SK-N-SH treated with all-trans-retinoic acid at 6 μM for 48 hours (cell line): ENCODE data around the gene DDOST.

ENCODE experiments used
- ATAC-seq: fragments of 200-7000 bp; cut with Tn5 transposase; 3 replicates; pipeline ENCODE4 v1.9.1; 2020; ENCODE audit warnings: mild to moderate bottlenecking, moderate library complexity
- ARNTL ChIP-seq: fragments of 450-650 bp; formaldehyde crosslinking; IDR thresholded peaks from 2 replicates; pipeline ENCODE4 v1.5.0; 2020; ENCODE audit warnings: low read depth, mild to moderate bottlenecking, moderate library complexity, borderline replicate concordance
- BACH2 ChIP-seq: fragments of 250-450 bp; sonication (Bioruptor Pico); IDR thresholded peaks from 2 replicates; pipeline ENCODE4 v1.9.0; 2021; ENCODE audit warnings: mild to moderate bottlenecking, borderline replicate concordance
- CREB5 ChIP-seq: fragments of 250-450 bp; sonication (Bioruptor Pico); IDR thresholded peaks from 2 replicates; pipeline ENCODE4 v1.5.1; 2020; ENCODE audit warnings: low read depth, mild to moderate bottlenecking, moderate library complexity
- CSDC2 ChIP-seq: fragments of 250-450 bp; sonication (Bioruptor Pico); IDR thresholded peaks from 2 replicates; pipeline ENCODE4 v1.5.0; 2020; ENCODE audit warnings: mild to moderate bottlenecking, moderate library complexity
- CSRNP3 ChIP-seq: fragments of 250-450 bp; sonication (Bioruptor Pico); IDR thresholded peaks from 2 replicates; pipeline ENCODE4 v1.5.1; 2021; ENCODE audit warnings: mild to moderate bottlenecking, moderate library complexity
- OSR1 ChIP-seq: fragments of 250-450 bp; sonication (Bioruptor Pico); IDR thresholded peaks from 2 replicates; pipeline ENCODE4 v1.8.0; 2022; ENCODE audit warnings: moderate library complexity, mild to moderate bottlenecking, inconsistent platforms
- PATZ1 ChIP-seq: fragments of 250-450 bp; sonication (Bioruptor Pico); IDR thresholded peaks from 2 replicates; pipeline ENCODE4 v1.8.0; 2020; ENCODE audit warnings: mild to moderate bottlenecking, moderate library complexity, borderline replicate concordance
- POU6F1 ChIP-seq: fragments of 250-450 bp; sonication (Bioruptor Pico); IDR thresholded peaks from 2 replicates; pipeline ENCODE4 v1.8.0; 2021; ENCODE audit warnings: low read depth, mild to moderate bottlenecking, moderate library complexity, borderline replicate concordance
- PPARA ChIP-seq: fragments of 250-450 bp; sonication (Bioruptor Pico); IDR thresholded peaks from 2 replicates; pipeline ENCODE4 v1.5.0; 2020; ENCODE audit warnings: mild to moderate bottlenecking, borderline replicate concordance
- RARB ChIP-seq: fragments of 250-450 bp; sonication (Bioruptor Pico); IDR thresholded peaks from 2 replicates; pipeline ENCODE4 v1.8.0; 2021; ENCODE audit warnings: mild to moderate bottlenecking, moderate library complexity
- SNAI2 ChIP-seq: fragments of 250-450 bp; sonication (Bioruptor Pico); IDR thresholded peaks from 2 replicates; pipeline ENCODE4 v1.5.0; 2020; ENCODE audit warnings: mild to moderate bottlenecking, moderate library complexity
- TCF4 ChIP-seq: fragments of 250-450 bp; sonication (Bioruptor Pico); IDR thresholded peaks from 2 replicates; pipeline ENCODE4 v1.8.0; 2021; ENCODE audit warnings: mild to moderate bottlenecking, moderate library complexity, borderline replicate concordance
- TOX ChIP-seq: fragments of 250-450 bp; sonication (Bioruptor Pico); IDR thresholded peaks from 2 replicates; pipeline ENCODE4 v1.8.0; 2021; ENCODE audit warnings: mild to moderate bottlenecking, moderate library complexity, borderline replicate concordance
- TSHZ2 ChIP-seq: fragments of 250-450 bp; sonication (Bioruptor Pico); IDR thresholded peaks from 2 replicates; pipeline ENCODE4 v1.5.0; 2020; ENCODE audit warnings: mild to moderate bottlenecking, moderate library complexity
- ZC3H10 ChIP-seq: fragments of 250-450 bp; sonication (Bioruptor Pico); IDR thresholded peaks from 2 replicates; pipeline ENCODE4 v1.5.1; 2021; ENCODE audit warnings: mild to moderate bottlenecking, moderate library complexity
- ZFP3 ChIP-seq: fragments of 250-450 bp; sonication (Bioruptor Pico); IDR thresholded peaks from 2 replicates; pipeline ENCODE4 v1.5.0; 2020; ENCODE audit warnings: mild to moderate bottlenecking, moderate library complexity
- ZFP30 ChIP-seq: fragments of 450-650 bp; formaldehyde crosslinking; IDR thresholded peaks from 2 replicates; pipeline ENCODE4 v1.5.0; 2022; ENCODE audit warnings: mild to moderate bottlenecking, moderate library complexity
- ZNF565 ChIP-seq: fragments of 450-650 bp; formaldehyde crosslinking; conservative IDR thresholded peaks from 2 replicates; pipeline ENCODE4 v1.5.0; 2020; ENCODE audit warnings: low read depth, mild to moderate bottlenecking, moderate library complexity
- ZNF70 ChIP-seq: fragments of 450-650 bp; formaldehyde crosslinking; IDR thresholded peaks from 2 replicates; pipeline ENCODE4 v1.5.0; 2020; ENCODE audit warnings: mild to moderate bottlenecking, moderate library complexity
- ZNF8 ChIP-seq: fragments of 450-650 bp; formaldehyde crosslinking; IDR thresholded peaks from 2 replicates; pipeline ENCODE4 v1.5.0; 2020; ENCODE audit warnings: mild to moderate bottlenecking, moderate library complexity

The DDOST gene

GRCh38 chr1:20691872-20692271 lies 30.7 kb upstream of the DDOST start (continued):
- no peak for TF ChIP-seq POU6F1
- no peak for TF ChIP-seq PPARA
- TF ChIP-seq ZNF70 (CRISPR knock-in tag) = no peak

GRCh38 chr1:20689645-20690056 lies 28.5 kb upstream of the DDOST start:
- no peak for TF ChIP-seq POU6F1
- TF ChIP-seq ARNTL = no peak
- no peak for TF ChIP-seq RARB (CRISPR knock-in tag)
- TF ChIP-seq CSDC2 (CRISPR knock-in tag) = no peak
- no peak for TF ChIP-seq TOX (CRISPR knock-in tag)
- no peak for TF ChIP-seq ZNF8 (CRISPR knock-in tag)
- no peak for TF ChIP-seq ZC3H10
- TF ChIP-seq PATZ1 (CRISPR knock-in tag) = no peak
- TF ChIP-seq BACH2 (CRISPR knock-in tag) = no peak
- no peak for TF ChIP-seq CREB5 (CRISPR knock-in tag)
- TF ChIP-seq ZFP3 (CRISPR knock-in tag) = no peak
- TF ChIP-seq OSR1 (CRISPR knock-in tag) = no peak
- TF ChIP-seq, all 23 proteins: peak for 0
- no peak for ATAC-seq

GRCh38 chr1:20686883-20687725 lies 25.9 kb upstream of the DDOST start:
- no peak for ATAC-seq
- TF ChIP-seq CSRNP3 (no peak), CSDC2 (CRISPR knock-in tag) (no peak), POU6F1 (no peak), ZNF8 (CRISPR knock-in tag) (no peak)

- no peak for ATAC-seq
- no peak for TF ChIP-seq ZFP30 (CRISPR knock-in tag)
- no peak for TF ChIP-seq ZFP3 (CRISPR knock-in tag)
- TF ChIP-seq CSDC2 (CRISPR knock-in tag) = no peak
- no peak for TF ChIP-seq ZC3H10
- no peak for TF ChIP-seq TSHZ2
- TF ChIP-seq SNAI2 (CRISPR knock-in tag) = no peak
- TF ChIP-seq BACH2 (CRISPR knock-in tag) = no peak
- TF ChIP-seq RARB (CRISPR knock-in tag) = no peak
- no peak for TF ChIP-seq CREB5 (CRISPR knock-in tag)
- no peak for TF ChIP-seq TOX (CRISPR knock-in tag)
- no peak for TF ChIP-seq ZNF565 (CRISPR knock-in tag)
- TF ChIP-seq TCF4 (CRISPR knock-in tag) = no peak
These were observed 24.6 kb upstream of the DDOST start for GRCh38 chr1:20685741-20686140.
